SU-DHL-6 (cell line): ENCODE results near the gene RNF217.

Experiments used
- H2AFZ ChIP-seq: fragments of 200-600 bp; sonication (generic); 2 replicates; pipeline ENCODE4 v1.6.1; 2014; ENCODE audit warnings: low read depth, mild to moderate bottlenecking, moderate library complexity, mixed read lengths, antibody characterized with exemption, low read length; ENCODE audit not compliant: severe bottlenecking
- H3F3A ChIP-seq: fragments of 200-600 bp; shearing (Covaris generic); 2 replicates; pipeline ENCODE4 v1.6.0; 2016; ENCODE audit warnings: antibody characterized with exemption, mild to moderate bottlenecking; ENCODE audit not compliant: insufficient read depth
- H3K27ac ChIP-seq: fragments of 200-600 bp; sonication (generic); 2 replicates; pipeline ENCODE4 v1.5.1; 2016; ENCODE audit warnings: low read depth, mild to moderate bottlenecking, low read length, moderate library complexity, mixed read lengths
- H3K27me3 ChIP-seq: fragments of 200-600 bp; sonication (generic), shearing (Covaris generic); 2 replicates; pipeline ENCODE4 v1.6.0; 2014; ENCODE audit warnings: mild to moderate bottlenecking, low read length
- H3K36me3 ChIP-seq: fragments of 200-600 bp; sonication (generic); 2 replicates; pipeline ENCODE4 v1.6.1; 2014; ENCODE audit warnings: mild to moderate bottlenecking, low read length, mixed read lengths
- H3K4me2 ChIP-seq: fragments of 300-600, 200-600 bp; shearing (Covaris generic), sonication (generic); 2 replicates; pipeline ENCODE4 v1.6.0; 2014; ENCODE audit warnings: low read length, low read depth, mild to moderate bottlenecking; ENCODE audit not compliant: poor library complexity, severe bottlenecking
- H3K4me3 ChIP-seq: fragments of 200-600 bp; sonication (generic); 2 replicates; pipeline ENCODE4 v1.5.1; 2014; ENCODE audit warnings: antibody characterized with exemption, low read length, mild to moderate bottlenecking, mixed read lengths; ENCODE audit not compliant: insufficient read depth, poor library complexity, severe bottlenecking
- H3K79me2 ChIP-seq: fragments of 200-600 bp; sonication (generic); 2 replicates; pipeline ENCODE4 v1.6.1; 2014; ENCODE audit warnings: mild to moderate bottlenecking, low read length, moderate library complexity; ENCODE audit not compliant: insufficient read depth
- H3K9ac ChIP-seq: fragments of 200-600 bp; sonication (generic); 2 replicates; pipeline ENCODE4 v1.7.0; 2014; ENCODE audit warnings: mild to moderate bottlenecking, low read length
- H3K9me2 ChIP-seq: fragments of 200-600 bp; sonication (generic); replicated peaks from 2 replicates; pipeline ENCODE4 v1.6.1; 2014; ENCODE audit warnings: low read length; ENCODE audit not compliant: insufficient read depth
- H3K9me3 ChIP-seq: fragments of 200-600 bp; sonication (generic); 2 replicates; pipeline ENCODE4 v1.6.1; 2014; ENCODE audit warnings: low read length, mixed read lengths; ENCODE audit not compliant: insufficient read depth
- H4K20me1 ChIP-seq: fragments of 200-600 bp; sonication (generic); 2 replicates; pipeline ENCODE4 v1.6.1; 2014; ENCODE audit warnings: low read depth, mild to moderate bottlenecking, antibody characterized with exemption, low read length, moderate library complexity, mixed read lengths
- CTCF ChIP-seq: fragments of 200-600 bp; sonication (generic); IDR thresholded peaks from one replicate; pipeline ENCODE4 v1.5.1; 2017; ENCODE audit warnings: antibody characterized with exemption, mild to moderate bottlenecking, low read length, moderate library complexity; ENCODE audit not compliant: insufficient read depth, poor library complexity, severe bottlenecking
- EZH2phosphoT487 ChIP-seq: fragments of 200-600 bp; sonication (generic), shearing (Covaris generic); conservative IDR thresholded peaks from 2 replicates; pipeline ENCODE4 v1.6.1; 2018; ENCODE audit warnings: mild to moderate bottlenecking, antibody characterized with exemption, low read length, moderate library complexity, mixed read lengths

The RNF217 gene

GRCh38 chr6:125078602-125079321, 116.5 kb downstream of the RNF217 start:
- TF ChIP-seq EZH2phosphoT487 (no peak), CTCF (no peak)

GRCh38 chr6:125082908-125083683, 120.9 kb downstream of the RNF217 start:
- H3F3A ChIP-seq, result no peaks in the 10 kb centered on the region
- H3K27me3 ChIP-seq, result no peaks in the 10 kb centered on the region
- H3K4me2 ChIP-seq, result no peak overlapping the region
- H3K36me3 ChIP-seq, result no peaks in the 10 kb centered on the region
- no peaks in the 10 kb centered on the region for H3K9me2 ChIP-seq
- H3K4me3 ChIP-seq, result no peak overlapping the region
- TF ChIP-seq EZH2phosphoT487, result no peak
- H2AFZ ChIP-seq, result no peak overlapping the region
- H3K9me3 ChIP-seq, result no peaks in the 10 kb centered on the region
- no peak overlapping the region for H3K9ac ChIP-seq
- H3K27ac ChIP-seq, result no peak overlapping the region
- no peaks in the 10 kb centered on the region for H3K79me2 ChIP-seq
- no peaks in the 10 kb centered on the region for H4K20me1 ChIP-seq

More at GRCh38 chr6:125078602-125079321, 116.5 kb downstream of the RNF217 start:
- no peaks in the 10 kb centered on the region for H4K20me1 ChIP-seq
- no peak overlapping the region for H3K4me3 ChIP-seq
- no peak overlapping the region for H3K4me2 ChIP-seq
- H2AFZ ChIP-seq, result no peak overlapping the region
- no peaks in the 10 kb centered on the region for H3K79me2 ChIP-seq
- no peaks in the 10 kb centered on the region for H3K27me3 ChIP-seq
- H3K27ac ChIP-seq, result no peak overlapping the region
- no peaks in the 10 kb centered on the region for H3K9me2 ChIP-seq
- no peaks in the 10 kb centered on the region for H3F3A ChIP-seq
- H3K9ac ChIP-seq, result no peak overlapping the region
- no peaks in the 10 kb centered on the region for H3K9me3 ChIP-seq
- no peaks in the 10 kb centered on the region for H3K36me3 ChIP-seq

- Histone ChIP-seq H3K9me3 (no peaks in the 10 kb centered on the region), H3F3A (no peaks in the 10 kb centered on the region), H4K20me1 (no peaks in the 10 kb centered on the region), H3K27me3 (no peaks in the 10 kb centered on the region), H3K4me3 (no peak overlapping the region), H3K36me3 (no peaks in the 10 kb centered on the region), H3K4me2 (no peak overlapping the region), H3K9me2 (no peaks in the 10 kb centered on the region), H3K9ac (no peak overlapping the region), H2AFZ (no peak overlapping the region), H3K79me2 (no peaks in the 10 kb centered on the region), H3K27ac (no peak overlapping the region)
- TF ChIP-seq EZH2phosphoT487 (no peak), CTCF (no peak)
Observed at GRCh38 chr6:125083684-125083990, 121.4 kb downstream of the RNF217 start.

- Histone ChIP-seq H3K27me3 (no peaks in the 10 kb centered on the region), H4K20me1 (no peaks in the 10 kb centered on the region), H3K27ac (no peak overlapping the region), H3K79me2 (no peaks in the 10 kb centered on the region), H3K9me2 (no peaks in the 10 kb centered on the region), H3K4me2 (no peak overlapping the region), H3F3A (no peaks in the 10 kb centered on the region), H3K4me3 (no peak overlapping the region), H3K9ac (no peak overlapping the region), H3K36me3 (no peaks in the 10 kb centered on the region), H3K9me3 (no peaks in the 10 kb centered on the region), H2AFZ (no peak overlapping the region)
- TF ChIP-seq EZH2phosphoT487 (no peak), CTCF (no peak)
Observed at GRCh38 chr6:125086716-125087115, 124.5 kb downstream of the RNF217 start.
